Calu3 (cell line): Measurements from ENCODE around the gene C12orf60. TPM values are rescaled to one million over a fixed set of nuclear protein-coding genes. Genes with fewer than 3 reads are reported as not detected.

Experiments used
- BruUV-seq: library from RNA; stranded (reverse); fragments of 400-500 nt; replicated peaks from 2 replicates; lab custom pipeline; 2021; lab: Mats Ljungman, UMichigan
- CTCF ChIA-PET: fragments of 300-600 bp; sonication (Branson Sonifier 250); formaldehyde crosslinking; loops from one replicate; lab custom pipeline; 2022; ENCODE audit warnings: antibody characterized with exemption; lab: Charles Lee
- DNase-seq: peaks from one replicate; pipeline ENCODE4 v3.0.0; 2022
- H3K27ac Mint-ChIP-seq: one replicate; pipeline ENCODE4 v1.8.0; 2022; ENCODE audit warnings: mixed read lengths; ENCODE audit not compliant: unreplicated experiment
- H3K27me3 Mint-ChIP-seq: one replicate; pipeline ENCODE4 v1.8.0; 2022; ENCODE audit warnings: mixed read lengths; ENCODE audit not compliant: unreplicated experiment
- H3K36me3 Mint-ChIP-seq: one replicate; pipeline ENCODE4 v1.8.0; 2022; ENCODE audit warnings: mild to moderate bottlenecking, moderate library complexity, mixed read lengths; ENCODE audit not compliant: insufficient read depth, unreplicated experiment
- H3K4me1 Mint-ChIP-seq: one replicate; pipeline ENCODE4 v1.8.0; 2022; ENCODE audit warnings: mild to moderate bottlenecking, low read depth, mixed read lengths; ENCODE audit not compliant: unreplicated experiment
- H3K4me3 Mint-ChIP-seq: one replicate; pipeline ENCODE4 v1.8.0; 2022; ENCODE audit warnings: mild to moderate bottlenecking, low read depth, moderate library complexity, mixed read lengths; ENCODE audit not compliant: unreplicated experiment
- H3K9me3 Mint-ChIP-seq: one replicate; pipeline ENCODE4 v1.8.0; 2022; ENCODE audit warnings: low read depth, mixed read lengths; ENCODE audit not compliant: unreplicated experiment
- intact Hi-C: fragments of 100-400 bp; cut with micrococcal nuclease; formaldehyde crosslinking; loops from one replicate; pipeline ENCODE4 v1.10.0; 2022; ENCODE audit not compliant: unreplicated experiment
- total RNA-seq: library from RNA; stranded (reverse); gene quantifications from 2 replicates; pipeline ENCODE4 v1.2.3, GENCODE V29; 2022
- TF ChIP-seq, protein P1 (sequence below): fragments of 200-600 bp; IDR thresholded peaks from one replicate; pipeline ENCODE4 v1.8.0; 2022; ENCODE audit warnings: antibody characterized with exemption; ENCODE audit not compliant: unreplicated experiment

C12orf60 gene
- total RNA-seq, 1 experiment from 2014 or later, result 1.2 TPM

DNA sequence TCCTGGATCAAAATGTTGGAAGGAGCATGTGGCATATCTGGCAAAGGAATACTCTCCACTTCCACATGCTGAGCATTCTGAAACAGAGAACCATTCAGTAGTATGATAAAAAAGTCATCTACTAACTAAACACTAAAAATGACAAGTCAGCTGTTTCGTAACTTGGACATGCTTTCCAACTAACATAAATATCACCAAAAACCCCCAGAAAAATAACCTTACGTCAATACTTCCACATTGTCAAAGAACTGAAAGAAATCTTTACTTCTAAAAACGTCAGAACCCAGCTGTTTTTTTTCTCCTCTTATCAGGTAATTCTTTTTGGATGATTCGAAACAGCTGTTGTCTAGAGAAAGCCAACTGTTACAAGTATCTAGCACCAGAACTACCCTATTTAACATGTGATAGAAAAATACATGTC lies 8.4 kb upstream of the C12orf60 start:
- no TSS peak for BruUV-seq
- Mint-ChIP-seq H3K36me3 (peaks cover 71% of the 10 kb centered on the region), H3K4me3 (no peak overlapping the region), H3K27me3 (no peaks in the 10 kb centered on the region), H3K4me1 (no peaks in the 10 kb centered on the region), H3K9me3 (no peaks in the 10 kb centered on the region), H3K27ac (no peak overlapping the region)
- TF ChIP-seq, protein P1, sequence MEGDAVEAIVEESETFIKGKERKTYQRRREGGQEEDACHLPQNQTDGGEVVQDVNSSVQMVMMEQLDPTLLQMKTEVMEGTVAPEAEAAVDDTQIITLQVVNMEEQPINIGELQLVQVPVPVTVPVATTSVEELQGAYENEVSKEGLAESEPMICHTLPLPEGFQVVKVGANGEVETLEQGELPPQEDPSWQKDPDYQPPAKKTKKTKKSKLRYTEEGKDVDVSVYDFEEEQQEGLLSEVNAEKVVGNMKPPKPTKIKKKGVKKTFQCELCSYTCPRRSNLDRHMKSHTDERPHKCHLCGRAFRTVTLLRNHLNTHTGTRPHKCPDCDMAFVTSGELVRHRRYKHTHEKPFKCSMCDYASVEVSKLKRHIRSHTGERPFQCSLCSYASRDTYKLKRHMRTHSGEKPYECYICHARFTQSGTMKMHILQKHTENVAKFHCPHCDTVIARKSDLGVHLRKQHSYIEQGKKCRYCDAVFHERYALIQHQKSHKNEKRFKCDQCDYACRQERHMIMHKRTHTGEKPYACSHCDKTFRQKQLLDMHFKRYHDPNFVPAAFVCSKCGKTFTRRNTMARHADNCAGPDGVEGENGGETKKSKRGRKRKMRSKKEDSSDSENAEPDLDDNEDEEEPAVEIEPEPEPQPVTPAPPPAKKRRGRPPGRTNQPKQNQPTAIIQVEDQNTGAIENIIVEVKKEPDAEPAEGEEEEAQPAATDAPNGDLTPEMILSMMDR, result no peak
- intact Hi-C loops, result no loop called here
- CTCF ChIA-PET, result no interaction called here
- DNase-seq, result no peak

DNA sequence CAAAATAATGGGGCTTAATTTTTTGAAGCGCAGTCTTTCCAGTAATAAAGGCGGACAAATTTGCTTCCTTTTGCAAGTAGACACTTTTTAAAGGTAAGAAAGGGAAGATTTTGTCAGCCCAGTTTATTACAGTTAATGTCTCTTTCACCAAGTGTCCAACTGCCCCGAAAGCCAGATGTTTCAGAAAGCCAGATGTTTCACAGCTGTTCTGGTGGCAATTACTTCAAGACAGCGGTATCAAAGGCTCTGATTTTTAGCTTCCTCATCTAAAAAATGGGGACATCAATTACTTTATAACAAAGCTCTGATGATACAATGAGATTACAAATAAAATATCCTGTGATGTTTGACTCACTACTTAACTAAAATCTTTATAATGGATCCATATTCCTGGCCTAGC lies 1.2 kb upstream of the C12orf60 start:
- intact Hi-C loops, result no loop called here
- Mint-ChIP-seq H3K9me3 (no peaks in the 10 kb centered on the region), H3K27me3 (no peaks in the 10 kb centered on the region), H3K36me3 (peaks cover 29% of the 10 kb centered on the region), H3K27ac (no peak overlapping the region), H3K4me3 (no peak overlapping the region), H3K4me1 (peaks cover 17% of the 10 kb centered on the region)
- TF ChIP-seq, protein P1, result no peak
- no peak for DNase-seq
- CTCF ChIA-PET, result interaction anchor here (1.9 kb wide), 1 partner anchor 32 kb away, joined by 18 read pairs; a partner anchor contains a TSS
- TSS peak; percentile 48 for BruUV-seq

DNA sequence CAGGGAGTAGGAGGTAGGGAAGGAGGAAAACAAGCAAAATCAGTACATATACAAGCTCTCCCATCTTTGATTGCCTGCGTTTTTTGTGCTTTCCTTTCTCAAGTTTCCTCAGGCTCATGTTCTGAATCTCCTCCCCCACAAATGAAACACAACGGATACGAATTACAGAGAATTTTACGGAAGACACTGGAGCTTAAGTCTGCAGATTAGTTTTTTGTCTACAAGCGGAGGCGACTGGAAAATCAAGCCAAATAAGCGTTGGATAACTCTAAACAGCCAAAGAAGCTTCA lies 804 bp upstream of the C12orf60 start:
- BruUV-seq, result no TSS peak
- H3K9me3 Mint-ChIP-seq, result no peaks in the 10 kb centered on the region
- no peak overlapping the region for H3K27ac Mint-ChIP-seq
- DNase-seq, result no peak
- peaks cover 25% of the 10 kb centered on the region for H3K36me3 Mint-ChIP-seq
- H3K27me3 Mint-ChIP-seq, result no peaks in the 10 kb centered on the region
- CTCF ChIA-PET, result interaction anchor here (0.5 to 1.9 kb wide), 4 partner anchors 19 to 173 kb away, joined by 3 to 18 read pairs (median 4); a partner anchor contains a TSS
- TF ChIP-seq, protein P1, result no peak
- H3K4me3 Mint-ChIP-seq, result no peak overlapping the region
- intact Hi-C loops, result no loop called here
- peaks cover 17% of the 10 kb centered on the region for H3K4me1 Mint-ChIP-seq

DNA sequence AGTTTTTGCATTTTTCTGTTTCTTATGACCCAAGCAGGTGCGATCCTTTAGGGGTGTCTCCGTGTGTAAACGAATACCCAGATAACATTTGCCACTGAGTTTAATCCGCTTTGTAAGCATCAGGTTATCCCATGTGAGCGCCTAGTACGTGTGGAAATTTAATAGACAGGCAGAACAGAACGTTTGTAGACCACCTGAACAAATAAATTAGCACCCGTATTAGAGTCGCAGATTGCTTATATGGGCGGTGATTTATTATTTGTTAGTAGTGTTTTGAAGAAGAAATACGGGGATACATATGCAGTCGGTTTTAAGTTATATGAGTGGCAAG lies 325 bp downstream of the C12orf60 start:
- H3K4me3 Mint-ChIP-seq, result no peak overlapping the region
- intact Hi-C loops, result no loop called here
- TSS peak; percentile 81 for BruUV-seq
- H3K36me3 Mint-ChIP-seq, result peaks cover 18% of the 10 kb centered on the region
- H3K4me1 Mint-ChIP-seq, result peaks cover 17% of the 10 kb centered on the region
- H3K9me3 Mint-ChIP-seq, result no peaks in the 10 kb centered on the region
- TF ChIP-seq, protein P1, result no peak
- CTCF ChIA-PET, result interaction anchor here (0.8 to 1.9 kb wide), 5 partner anchors 26 to 192 kb away, joined by 4 to 18 read pairs (median 5); a partner anchor contains a TSS
- DNase-seq, result no peak
- no peak overlapping the region for H3K27ac Mint-ChIP-seq
- no peaks in the 10 kb centered on the region for H3K27me3 Mint-ChIP-seq
